ENCODE measurements around the gene VAMP2. TPM values are rescaled to one million over a fixed set of nuclear protein-coding genes. Genes with fewer than 3 reads are reported as not detected.

Gene VAMP2
- total RNA-seq, 1 donor from 2014 or later, result 46.4 TPM

DNA sequence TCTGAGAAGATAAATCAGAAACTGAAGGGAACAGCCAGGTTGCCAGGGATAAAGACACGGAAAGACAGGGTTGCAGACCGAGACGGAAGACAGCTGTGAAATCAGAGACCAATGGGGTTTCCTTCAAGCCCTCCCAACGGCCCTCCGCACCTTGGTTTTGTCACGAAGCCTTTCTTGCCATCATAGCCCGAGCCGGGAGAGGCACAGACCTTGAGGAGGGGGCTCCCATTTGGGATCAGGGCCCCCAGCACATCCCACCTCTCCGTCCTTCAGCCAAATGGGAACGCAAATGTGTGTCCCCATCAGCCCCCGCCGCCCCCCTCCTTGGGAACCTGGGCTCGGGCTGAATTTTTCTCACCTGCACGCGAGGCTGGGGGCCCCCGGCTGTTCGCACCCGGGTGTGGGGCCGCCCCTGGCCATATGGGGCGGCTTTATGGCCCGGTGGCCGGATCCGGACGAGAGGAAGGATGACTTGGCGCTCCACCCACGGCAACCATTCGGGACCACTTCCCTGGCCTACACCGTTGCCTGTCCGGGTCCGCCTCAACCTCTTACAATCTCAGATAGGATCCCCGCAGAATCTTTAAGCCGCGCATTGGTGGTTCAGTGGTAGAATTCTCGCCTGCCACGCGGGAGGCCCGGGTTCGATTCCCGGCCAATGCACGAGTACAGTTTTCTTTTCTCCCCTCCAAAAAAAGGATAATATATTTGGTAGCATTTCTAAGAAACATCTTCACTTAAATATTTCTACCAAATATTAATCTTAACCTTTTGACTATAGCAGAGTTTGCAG lies 37.4 kb downstream of the VAMP2 start:
- Mint-ChIP-seq H3K9me3 (ENCODE audit: low read depth) (no peaks in the 10 kb centered on the region), H3K36me3 (ENCODE audit: insufficient read depth) (peaks cover under 1% of the 10 kb centered on the region), H3K27me3 (peaks cover 79% of the 10 kb centered on the region), H3K4me3 (ENCODE audit: low read depth) (peak overlapping the region; percentile 79), H3K27ac (peak overlapping the region; percentile 99), H3K4me1 (ENCODE audit: low read depth) (peaks cover 33% of the 10 kb centered on the region)
- peak; percentile 83 for DNase-seq (ENCODE audit: low spot score, unreplicated experiment)
- TF ChIP-seq, protein P1, sequence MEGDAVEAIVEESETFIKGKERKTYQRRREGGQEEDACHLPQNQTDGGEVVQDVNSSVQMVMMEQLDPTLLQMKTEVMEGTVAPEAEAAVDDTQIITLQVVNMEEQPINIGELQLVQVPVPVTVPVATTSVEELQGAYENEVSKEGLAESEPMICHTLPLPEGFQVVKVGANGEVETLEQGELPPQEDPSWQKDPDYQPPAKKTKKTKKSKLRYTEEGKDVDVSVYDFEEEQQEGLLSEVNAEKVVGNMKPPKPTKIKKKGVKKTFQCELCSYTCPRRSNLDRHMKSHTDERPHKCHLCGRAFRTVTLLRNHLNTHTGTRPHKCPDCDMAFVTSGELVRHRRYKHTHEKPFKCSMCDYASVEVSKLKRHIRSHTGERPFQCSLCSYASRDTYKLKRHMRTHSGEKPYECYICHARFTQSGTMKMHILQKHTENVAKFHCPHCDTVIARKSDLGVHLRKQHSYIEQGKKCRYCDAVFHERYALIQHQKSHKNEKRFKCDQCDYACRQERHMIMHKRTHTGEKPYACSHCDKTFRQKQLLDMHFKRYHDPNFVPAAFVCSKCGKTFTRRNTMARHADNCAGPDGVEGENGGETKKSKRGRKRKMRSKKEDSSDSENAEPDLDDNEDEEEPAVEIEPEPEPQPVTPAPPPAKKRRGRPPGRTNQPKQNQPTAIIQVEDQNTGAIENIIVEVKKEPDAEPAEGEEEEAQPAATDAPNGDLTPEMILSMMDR (IDR thresholded peaks at IDR 0.05; ENCODE audit: unreplicated experiment), result no peak

DNA sequence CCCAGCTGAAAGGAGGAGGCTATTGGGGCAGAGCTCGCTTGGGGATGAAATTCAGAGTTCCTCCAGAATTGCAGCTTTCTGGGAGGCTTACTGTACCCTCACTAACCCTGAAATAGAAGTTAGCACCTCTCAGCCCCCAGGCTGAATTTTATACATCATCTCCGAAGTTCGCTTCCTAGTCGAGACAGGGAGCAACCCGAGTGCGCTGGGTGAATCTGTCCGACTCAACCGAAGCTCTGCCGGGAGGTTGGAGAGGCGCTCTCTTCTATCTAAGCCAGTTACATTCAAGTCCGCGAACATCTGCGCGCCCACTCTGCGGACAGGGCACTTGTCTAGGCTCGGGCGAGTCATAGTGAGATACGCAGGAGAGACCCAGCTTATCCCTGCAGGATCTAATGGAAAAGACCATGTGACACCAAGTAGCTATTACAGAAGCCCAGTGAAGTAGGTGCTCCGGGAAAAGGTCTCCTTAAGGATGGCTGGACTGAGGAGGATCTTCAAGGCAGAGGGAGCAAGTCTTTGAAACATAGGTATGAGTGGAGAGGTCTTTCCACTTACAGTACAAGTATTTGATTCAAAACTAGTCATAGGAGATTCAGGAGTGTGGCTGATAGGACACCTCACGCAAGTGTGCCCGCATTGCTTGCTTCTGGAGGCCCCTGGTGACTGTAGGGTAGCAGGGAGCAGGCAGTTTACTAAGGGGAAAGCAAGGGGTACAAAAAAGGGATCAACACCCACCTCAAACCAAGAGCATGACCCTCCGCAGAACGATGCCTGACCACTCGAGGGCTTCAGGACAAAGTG lies 38.2 kb downstream of the VAMP2 start:
- TF ChIP-seq, protein P1 (IDR thresholded peaks at IDR 0.05; ENCODE audit: unreplicated experiment), result no peak
- no peaks in the 10 kb centered on the region for H3K9me3 Mint-ChIP-seq (ENCODE audit: low read depth)
- H3K27ac Mint-ChIP-seq, result peak overlapping the region; percentile 84
- peak overlapping the region; percentile 79 for H3K4me3 Mint-ChIP-seq (ENCODE audit: low read depth)
- peaks cover 1% of the 10 kb centered on the region for H3K36me3 Mint-ChIP-seq (ENCODE audit: insufficient read depth)
- H3K4me1 Mint-ChIP-seq (ENCODE audit: low read depth), result peaks cover 34% of the 10 kb centered on the region
- DNase-seq (ENCODE audit: low spot score, unreplicated experiment), result no peak
- H3K27me3 Mint-ChIP-seq, result peaks cover 73% of the 10 kb centered on the region

DNA sequence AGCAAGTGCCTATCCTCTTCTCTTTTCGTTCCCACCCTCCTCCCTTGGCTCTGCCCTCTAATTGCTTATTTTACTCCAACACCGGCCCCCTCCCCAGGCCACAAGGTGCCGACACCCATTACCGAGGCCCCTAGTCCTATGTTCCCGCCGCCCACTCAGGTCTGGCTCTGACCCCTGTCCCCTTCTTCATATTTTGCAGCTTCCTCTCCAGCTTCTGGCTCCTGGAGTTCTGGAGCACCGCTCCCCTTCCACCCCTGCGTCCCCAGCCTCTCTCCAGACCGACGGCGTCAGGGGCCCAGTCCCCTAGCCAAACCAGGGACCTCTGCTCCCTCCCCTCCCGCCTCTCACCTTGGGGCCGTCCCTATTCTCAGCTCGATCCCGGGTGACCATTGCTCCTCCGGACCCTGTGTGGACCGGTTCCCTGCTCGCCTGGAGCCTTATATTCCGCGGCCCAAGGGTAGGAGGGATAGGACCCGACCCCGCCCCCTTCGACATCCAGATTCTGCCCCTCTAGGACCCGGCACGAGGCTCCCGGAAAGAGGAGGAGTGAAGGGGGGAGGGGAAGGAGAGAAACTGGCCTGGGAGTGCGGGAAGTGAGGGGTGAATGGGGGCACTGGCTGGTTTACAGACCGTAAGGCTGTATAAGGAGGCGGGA lies 38.9 kb downstream of the VAMP2 start, which contains the start of gene HES7:
Gene HES7 (minus strand): TSS at position 412 of the 655 bp plus-strand sequence. CDS start 22 bp downstream, at position 390.
- TF ChIP-seq, protein P1 (IDR thresholded peaks at IDR 0.05; ENCODE audit: unreplicated experiment), result no peak
- peak within 1 kb of the TSS; percentile 84 for H3K27ac Mint-ChIP-seq
- no peaks in the 10 kb centered on the region for H3K9me3 Mint-ChIP-seq (ENCODE audit: low read depth)
- peaks cover 1% of the 10 kb centered on the region for H3K36me3 Mint-ChIP-seq (ENCODE audit: insufficient read depth)
- H3K4me3 Mint-ChIP-seq (ENCODE audit: low read depth), result peak within 1 kb of the TSS; percentile 79
- no peak for DNase-seq (ENCODE audit: low spot score, unreplicated experiment)
- H3K4me1 Mint-ChIP-seq (ENCODE audit: low read depth), result peaks cover 34% of the 10 kb centered on the region
- H3K27me3 Mint-ChIP-seq, result peaks cover 66% of the 10 kb centered on the region

DNA sequence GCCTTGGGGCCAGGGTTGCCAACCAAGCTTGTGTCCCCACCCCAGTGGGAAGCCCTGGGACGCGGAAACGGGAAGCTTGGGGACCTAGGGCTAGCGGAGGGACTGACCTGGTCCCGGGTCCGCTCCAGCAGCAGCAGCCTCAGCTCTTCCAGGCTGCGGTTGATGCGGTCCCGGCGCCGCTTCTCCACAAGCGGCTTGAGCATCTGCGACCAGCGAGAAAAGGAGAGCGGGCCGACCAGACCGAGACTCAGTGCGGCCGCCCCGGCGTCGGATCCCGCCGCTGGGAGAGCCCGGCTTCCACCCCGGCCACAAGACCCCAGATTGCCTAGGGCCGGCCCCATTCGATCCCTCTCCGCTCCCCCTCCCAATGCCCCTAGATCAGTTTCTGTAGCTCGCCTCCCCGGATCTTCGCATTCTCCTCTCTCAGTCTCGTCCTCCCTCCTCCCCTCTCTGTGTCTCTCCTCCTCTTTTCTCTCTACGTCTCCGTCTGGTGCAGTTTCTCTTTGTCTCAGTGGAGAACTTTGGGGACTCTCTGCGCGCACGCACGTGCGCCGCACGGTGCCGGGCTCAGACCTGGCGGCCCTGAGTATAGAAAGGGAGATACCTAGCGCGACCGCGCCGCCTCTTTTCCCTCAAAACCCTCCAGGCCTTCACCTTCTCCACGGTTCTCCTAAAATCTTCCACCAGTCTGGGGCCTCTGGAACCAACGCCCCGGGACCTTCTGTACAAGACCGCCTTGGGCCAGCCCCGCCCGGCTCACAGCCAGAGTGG lies 39.6 kb downstream of the VAMP2 start:
- no peak for DNase-seq (ENCODE audit: low spot score, unreplicated experiment)
- no peak overlapping the region for H3K27ac Mint-ChIP-seq
- H3K36me3 Mint-ChIP-seq (ENCODE audit: insufficient read depth), result peaks cover 1% of the 10 kb centered on the region
- TF ChIP-seq, protein P1 (IDR thresholded peaks at IDR 0.05; ENCODE audit: unreplicated experiment), result no peak
- peaks cover 38% of the 10 kb centered on the region for H3K4me1 Mint-ChIP-seq (ENCODE audit: low read depth)
- no peaks in the 10 kb centered on the region for H3K9me3 Mint-ChIP-seq (ENCODE audit: low read depth)
- peak overlapping the region; percentile 79 for H3K4me3 Mint-ChIP-seq (ENCODE audit: low read depth)
- H3K27me3 Mint-ChIP-seq, result peaks cover 67% of the 10 kb centered on the region
